RPMI7951 (cell line): ENCODE measurements around the gene LGALS9B. TPM values are rescaled to one million over a fixed set of nuclear protein-coding genes. Genes with fewer than 3 reads are reported as not detected.
"Not testable (repeated sequence)": the region's sequence is repeated elsewhere in the genome, so short reads cannot be mapped to it uniquely, and the experiment has no call there.

ENCODE experiments used
- DNase-seq: peaks from one replicate; pipeline ENCODE4 v3.0.0-alpha.2; 2012; ENCODE audit warnings: low read depth
- total RNA-seq: library from RNA; depleted of rRNA; stranded (reverse); fragments of >200 nt; shearing (Covaris generic); gene quantifications from 2 replicates; pipeline ENCODE4 v1.2.3, GENCODE V29; 2014; rRNA removed

LGALS9B gene
- total RNA-seq, result not detected in 2 replicates

DNA sequence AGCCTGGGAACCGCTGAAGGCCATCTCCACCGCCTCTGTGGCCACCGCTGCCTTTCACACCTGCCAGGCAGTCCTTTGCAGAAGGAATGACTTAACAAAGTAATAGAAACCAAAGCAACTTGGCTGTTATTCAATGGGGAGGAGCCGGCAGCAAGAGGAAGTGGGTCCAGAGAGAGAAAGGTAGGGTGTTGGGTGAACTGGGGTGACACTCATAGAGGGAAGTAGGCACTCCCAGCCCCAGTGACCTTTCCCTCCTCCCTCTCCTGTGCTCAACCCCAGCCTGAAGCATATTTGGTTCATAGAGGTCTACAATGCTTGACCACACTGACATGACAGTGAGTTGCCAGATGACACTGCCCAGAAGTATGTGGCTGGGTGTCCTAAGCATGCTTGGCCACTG is at the start of gene LGALS9B:
TSS of gene LGALS9B (minus strand) at position 93 of the 400 bp plus-strand sequence. CDS start at position 24, 69 bp downstream.
- DNase-seq, result not testable (repeated sequence)

DNA sequence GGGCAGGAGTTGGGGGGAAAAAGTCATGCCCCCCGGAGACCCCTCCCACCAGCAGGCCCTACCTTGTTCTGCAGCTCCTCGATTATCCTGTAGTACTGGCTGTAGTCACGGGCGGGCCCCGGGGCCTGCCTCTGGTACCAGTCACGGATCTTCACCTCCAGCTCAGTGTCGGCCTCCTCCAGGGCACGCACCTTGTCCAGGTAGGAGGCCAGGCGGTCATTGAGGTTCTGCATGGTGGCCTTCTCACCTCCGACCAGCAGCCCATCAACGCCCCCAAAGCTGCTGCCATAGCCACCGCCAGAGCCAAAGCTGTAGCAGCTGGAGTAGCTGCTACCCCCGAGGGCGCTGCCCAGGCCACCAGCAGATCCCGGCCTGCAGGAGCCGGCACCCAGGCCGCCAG is 49.6 kb upstream of the LGALS9B start:
- DNase-seq, result not testable (repeated sequence)

DNA sequence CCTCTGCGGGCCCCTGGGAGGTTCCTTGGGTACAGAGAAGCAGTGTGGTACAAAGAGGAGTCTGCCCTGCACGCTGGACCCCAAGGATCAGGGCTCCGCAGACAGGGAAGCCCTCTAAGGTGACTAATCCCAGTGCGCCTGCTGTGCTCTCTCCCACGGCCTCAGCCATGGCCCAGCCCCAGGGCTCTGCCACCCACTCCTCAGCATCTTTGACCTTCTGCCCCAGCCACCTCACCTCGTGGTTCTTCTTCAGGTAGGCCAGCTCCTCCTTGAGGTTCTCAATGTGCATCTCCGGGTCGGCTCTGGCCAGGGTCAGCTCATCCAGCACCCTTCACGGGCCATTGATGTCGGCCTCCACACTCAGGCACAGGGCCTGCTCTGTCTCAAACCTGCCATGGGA is 47.8 kb upstream of the LGALS9B start:
- not testable (repeated sequence) for DNase-seq

DNA sequence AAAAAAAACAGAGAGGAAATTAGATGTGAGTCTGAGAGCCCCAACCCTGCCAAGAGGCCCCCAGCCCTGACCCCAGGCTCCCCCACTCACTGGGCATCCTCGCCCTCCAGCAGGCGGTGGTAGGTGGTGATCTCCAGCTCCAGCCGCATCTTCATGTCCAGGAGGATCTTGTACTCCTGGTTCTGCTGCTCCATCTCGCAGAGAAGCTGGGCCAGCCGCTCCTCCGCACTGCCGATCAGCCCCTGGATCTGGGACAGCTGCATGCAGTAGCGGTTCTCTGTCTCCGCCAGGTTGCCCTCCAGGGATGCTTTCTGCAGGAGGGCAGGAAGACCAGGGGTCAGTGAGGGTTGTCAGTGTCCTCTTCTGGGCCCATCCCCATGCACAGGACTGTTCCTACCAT is 46.2 kb upstream of the LGALS9B start:
- DNase-seq, result not testable (repeated sequence)

DNA sequence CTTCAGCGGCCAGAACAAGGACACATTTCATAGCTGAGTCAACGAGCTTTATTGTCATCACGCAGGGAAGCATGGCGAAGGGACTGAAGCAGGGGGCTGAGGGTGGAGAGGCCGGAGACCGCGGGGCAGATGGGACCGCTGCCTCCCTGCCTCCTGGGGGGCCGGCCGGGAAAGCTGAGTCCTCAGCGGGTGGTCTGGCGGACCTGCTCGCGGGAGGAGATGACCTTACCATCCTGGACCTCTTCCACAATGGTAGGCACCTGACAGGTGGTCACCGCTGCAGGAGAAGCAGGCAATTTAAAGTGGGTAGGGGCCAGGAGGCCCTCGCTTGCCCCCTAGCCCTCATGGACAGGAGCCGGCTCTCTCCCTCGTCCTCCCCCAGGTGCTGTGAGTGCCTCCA is 45.0 kb upstream of the LGALS9B start:
- DNase-seq, result not testable (repeated sequence)

DNA sequence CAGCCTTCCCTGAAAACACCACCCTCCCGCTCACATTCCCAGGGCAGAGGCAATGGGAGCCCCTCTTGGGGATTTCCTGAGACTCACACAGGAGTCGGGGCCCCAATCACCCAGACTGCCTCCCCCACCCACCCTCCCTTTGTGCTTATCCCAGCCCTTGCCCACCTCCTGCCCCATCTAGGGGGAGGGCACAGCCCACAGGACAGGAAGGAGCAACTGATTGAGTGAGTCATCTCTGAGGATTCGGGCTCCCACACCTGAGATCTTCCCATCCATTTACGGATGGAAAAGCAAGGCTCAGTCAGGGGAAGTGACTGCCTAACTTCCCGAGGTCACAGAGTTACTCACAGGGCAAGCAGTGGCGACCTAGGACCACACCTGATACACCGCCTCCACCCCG is 44.4 kb upstream of the LGALS9B start:
- DNase-seq, result not testable (repeated sequence)

DNA sequence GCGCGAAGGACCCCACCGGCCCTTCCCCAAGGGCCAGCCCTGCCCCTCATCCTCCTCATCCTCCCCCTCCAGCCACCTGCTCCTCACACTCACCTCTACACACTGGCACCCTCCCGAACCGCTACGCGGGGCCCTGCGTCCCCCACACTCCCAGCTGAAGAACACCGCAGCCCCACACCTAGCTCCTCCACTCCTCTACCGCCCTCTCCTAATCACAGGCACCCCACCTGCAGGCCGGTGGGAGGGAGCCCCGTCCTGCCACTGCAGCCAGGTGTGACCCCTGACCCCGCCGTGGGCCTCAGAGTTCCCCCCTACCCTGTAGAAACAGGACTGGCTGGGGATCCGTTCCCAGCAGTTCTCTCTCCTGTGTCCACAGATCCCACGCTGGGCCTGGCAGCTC is 38.0 kb upstream of the LGALS9B start:
- DNase-seq, result not testable (repeated sequence)

DNA sequence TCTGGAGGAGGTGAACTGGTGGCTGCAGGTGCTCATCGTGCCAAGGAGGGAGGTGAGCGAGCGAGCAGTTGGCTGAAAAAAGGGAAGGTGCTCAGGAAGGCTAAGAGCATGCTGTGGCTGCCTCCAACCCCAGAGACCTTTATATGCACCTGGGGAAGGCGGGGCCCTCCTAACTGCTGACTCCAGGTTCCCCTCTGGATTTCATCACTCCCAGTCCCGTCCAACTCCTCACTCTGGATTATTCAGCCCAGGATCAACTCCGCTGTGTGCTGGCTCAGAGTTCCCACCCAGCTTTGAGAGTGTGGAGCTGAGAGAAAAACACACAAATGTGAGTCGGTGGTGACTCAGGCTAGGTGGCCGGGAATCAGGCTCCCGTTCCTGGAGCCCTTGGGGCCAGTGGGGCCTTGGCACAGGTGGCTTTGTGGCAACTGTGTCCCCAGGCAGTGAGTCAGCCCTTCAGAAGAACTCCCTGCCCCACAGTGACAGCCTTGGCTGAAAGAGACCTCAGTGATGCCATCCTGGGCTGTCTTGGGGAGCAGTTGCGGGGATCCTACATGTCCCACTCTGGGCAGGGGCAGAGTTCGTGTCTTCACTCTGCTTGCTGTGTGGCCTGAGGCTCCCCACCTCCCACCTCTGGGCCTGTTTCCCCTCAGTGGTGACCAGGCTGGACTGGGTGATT is 37.2 kb upstream of the LGALS9B start:
- DNase-seq, result not testable (repeated sequence)

DNA sequence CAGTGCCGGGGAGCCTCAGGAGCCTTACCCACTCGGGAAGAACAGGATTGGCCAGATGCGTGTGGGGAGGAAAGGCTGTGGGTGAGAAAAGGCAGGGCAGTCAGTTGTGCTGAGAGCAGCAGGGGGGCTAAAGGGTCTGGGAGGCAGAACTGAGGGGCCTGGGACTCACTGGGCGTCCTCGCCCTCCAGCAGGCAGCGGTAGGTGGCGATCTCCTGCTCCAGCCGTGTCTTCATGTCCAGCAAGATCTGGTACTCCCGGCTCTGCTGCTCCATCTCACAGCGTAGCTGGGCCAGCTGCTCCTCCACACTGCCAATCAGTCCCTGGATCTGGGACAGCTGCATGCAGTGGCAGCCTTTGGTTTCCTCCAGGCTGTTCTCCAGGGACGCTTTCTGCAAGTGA is 34.6 kb upstream of the LGALS9B start:
- not testable (repeated sequence) for DNase-seq

DNA sequence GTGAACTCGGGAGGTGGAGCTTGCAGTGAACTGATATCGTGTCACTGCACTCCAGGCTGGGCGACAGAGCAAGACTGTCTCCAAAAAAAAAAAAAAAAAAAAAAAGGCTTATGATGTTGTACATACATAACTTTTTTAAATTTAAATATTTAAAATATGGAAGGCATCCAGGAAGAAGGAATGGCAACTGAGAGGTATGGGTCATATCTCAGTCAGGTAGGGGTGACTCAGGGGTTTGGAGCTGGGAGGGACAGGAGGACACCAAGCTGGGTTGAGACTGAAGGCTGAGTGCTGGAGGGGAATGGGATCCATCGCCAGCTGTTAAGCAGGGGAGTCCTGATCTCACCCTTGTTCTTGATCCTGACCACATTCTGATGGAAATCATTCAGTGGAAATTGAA is 33.0 kb upstream of the LGALS9B start:
- DNase-seq, result not testable (repeated sequence)

DNA sequence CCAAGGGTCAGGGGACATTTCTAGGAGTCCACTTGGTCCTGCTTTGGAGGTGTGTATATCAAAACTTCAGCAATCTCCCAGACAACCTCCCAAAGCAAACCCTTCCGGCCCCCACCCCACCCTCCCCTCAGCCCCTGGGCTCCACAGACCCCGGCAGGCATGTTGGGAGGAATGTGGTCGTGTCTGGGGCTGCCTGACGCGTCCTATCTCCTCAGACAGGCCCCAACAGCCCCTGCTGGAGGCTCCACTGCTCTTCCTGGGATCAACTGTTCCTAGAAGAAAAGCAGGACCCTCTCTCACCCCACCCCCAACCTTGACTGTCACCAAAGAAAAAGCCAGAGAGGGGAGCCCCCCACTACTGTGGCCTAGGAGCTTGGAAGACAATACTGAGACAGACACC is 28.1 kb upstream of the LGALS9B start:
- DNase-seq, result not testable (repeated sequence)

DNA sequence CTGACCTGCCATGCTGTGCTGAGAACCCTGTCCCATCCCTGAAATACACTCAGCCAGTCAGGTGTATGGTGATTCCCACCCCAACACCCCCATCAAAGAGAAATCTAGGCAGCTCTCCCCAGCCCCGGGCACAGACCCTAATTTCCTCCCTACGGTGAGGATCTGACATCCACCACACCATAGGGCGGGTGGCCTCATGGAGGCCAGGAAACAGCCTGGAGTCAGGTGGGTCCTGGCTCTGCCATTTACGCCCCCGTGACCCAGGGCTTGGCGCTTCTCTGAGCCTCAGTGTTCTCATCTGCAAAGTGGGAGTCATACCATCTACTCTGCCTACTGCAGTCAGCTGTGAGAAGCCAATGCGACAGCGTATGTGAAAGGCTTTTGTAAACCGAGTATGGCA is 27.4 kb upstream of the LGALS9B start:
- not testable (repeated sequence) for DNase-seq

DNA sequence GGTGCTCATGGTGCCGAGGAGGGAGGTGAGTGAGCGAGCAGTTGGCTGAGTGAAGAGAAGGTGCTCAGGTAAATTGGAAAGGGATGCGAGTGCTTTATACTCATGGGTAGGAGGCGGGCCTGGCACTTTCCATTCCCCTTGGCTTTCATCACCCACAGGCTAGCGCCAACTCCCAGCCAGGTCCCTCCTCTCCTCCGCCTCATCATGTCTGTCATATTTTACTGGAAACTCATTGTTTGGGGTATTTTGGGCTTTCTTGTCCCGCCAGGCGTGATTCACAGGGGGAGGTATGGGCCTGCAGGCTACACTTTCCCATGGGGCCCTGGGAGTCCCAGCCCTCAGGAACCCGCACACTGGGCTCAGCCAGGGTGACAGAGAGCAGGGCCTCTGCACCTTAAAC is 26.8 kb upstream of the LGALS9B start:
- DNase-seq, result not testable (repeated sequence)

DNA sequence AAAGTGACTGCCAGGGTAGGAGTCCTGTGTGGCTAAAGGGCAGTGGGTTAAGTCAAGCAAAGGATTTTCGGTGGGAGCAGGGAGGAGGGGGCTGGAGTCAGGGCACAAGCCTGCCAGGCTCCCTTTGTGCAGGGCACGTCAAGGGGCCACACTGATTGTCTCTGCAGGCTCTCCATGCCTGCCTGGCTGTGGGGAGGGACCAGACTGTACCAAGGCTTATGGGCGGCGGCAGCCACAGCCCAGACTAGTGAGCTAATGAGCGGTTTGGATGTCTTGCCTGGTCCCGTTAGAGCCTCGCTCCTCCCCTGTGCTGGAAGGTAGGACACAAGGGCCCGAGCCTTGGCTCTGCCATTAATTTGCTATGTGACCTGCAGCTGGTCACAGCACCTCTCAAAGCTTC is 25.6 kb upstream of the LGALS9B start:
- DNase-seq, result not testable (repeated sequence)

DNA sequence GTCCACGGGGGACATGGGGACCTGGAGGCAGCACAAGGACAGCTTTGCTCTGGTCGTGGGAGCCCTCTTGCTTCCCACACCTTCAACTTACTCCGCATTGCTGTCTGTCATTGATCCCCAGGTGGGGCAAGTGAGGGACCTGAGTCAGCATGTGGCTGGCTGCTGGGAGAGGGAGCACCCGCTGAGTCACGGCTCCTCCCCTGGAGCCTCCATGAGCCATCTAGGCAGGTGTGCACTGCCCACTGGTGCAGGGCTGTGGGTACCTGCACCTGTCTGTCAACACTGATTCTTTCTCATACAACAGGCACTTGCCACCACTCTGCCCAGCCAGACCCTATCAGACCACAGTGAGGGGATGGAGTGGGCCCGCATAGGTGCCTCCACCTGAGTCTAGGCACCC is 24.8 kb upstream of the LGALS9B start:
- not testable (repeated sequence) for DNase-seq

DNA sequence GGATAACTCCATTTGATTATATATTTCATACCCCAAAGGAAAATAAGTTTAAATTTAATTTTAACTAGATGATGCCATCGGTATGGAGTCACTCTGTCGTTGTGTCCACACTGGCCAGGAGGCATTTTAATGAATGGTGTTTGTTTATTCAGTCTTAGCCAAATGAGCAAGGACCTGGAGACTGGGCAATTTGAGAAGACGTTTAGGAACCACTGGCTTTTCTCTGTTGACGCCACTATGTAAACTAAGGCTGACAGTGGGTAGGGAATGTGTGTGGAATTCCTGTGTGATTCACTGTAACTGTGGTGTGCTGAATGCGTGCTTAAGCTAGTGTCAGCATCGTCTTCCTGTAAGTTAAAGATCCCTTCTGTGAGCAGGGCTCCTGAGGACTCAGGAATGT is 17.6 kb upstream of the LGALS9B start:
- DNase-seq, result peak; percentile 14

DNA sequence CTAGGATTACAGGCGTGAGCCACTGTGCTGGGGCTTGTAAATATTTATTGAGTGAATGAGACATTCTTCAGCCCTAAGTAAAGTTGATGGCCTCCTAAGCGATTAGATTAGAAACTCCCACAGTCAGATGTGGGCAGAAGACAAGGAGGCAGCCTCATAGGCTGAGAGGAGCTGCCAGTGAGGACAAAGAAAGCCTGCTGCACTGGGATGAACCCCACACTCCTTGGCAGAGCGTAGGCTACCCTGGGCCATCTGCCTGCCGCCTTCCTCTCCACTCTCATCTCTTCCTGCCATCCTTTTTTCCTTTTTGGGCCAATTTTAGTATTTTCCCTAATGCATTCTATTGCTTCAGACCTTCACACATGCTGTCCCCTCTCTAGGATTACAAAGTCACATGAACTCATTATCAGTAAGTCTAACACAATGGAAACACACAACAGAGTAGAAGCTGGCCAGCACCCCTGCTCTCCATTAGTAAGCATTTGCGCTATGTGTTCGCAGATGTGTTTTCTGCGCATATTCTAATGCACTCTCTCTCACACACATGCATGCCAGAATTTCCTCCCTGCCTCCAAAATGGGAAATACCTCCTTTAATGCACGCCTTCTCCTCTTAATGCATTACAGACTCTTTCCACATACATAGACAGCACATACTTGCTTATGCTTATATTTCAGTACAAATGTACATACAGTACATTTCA is 12.7 kb upstream of the LGALS9B start:
- DNase-seq, result not testable (repeated sequence)

DNA sequence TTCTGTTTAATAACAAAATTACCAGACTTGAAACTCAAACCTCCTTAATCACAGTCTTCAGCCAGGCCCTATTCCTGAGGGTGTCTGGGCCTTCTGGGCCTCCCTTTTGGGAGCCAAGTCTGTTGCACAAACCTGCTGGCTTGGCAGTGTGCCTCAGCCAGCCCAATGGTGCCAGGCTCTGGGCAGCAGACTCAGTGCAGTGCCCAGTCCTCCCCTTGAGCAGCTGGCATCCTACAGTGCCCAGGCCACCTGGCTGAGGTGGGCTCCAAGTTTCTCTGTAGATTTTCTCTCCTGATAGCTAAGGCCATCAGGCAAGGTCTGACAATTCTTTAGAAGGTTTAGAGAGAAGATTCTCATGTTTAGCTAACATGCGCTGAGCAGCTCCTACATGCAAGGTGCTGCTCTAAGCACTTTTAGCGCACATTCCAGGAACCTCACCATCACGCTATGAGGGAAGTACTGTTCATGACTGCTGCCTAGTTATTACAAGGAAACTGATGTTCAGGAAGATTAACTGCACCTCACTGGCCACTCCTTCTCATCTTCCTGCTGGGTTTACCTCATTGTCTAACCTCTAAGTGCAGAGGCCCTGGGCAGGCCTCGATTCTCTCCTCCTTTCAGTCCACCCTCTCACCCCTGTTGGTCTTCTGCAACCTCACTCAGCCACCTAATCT is 10.2 kb upstream of the LGALS9B start:
- DNase-seq, result not testable (repeated sequence)

DNA sequence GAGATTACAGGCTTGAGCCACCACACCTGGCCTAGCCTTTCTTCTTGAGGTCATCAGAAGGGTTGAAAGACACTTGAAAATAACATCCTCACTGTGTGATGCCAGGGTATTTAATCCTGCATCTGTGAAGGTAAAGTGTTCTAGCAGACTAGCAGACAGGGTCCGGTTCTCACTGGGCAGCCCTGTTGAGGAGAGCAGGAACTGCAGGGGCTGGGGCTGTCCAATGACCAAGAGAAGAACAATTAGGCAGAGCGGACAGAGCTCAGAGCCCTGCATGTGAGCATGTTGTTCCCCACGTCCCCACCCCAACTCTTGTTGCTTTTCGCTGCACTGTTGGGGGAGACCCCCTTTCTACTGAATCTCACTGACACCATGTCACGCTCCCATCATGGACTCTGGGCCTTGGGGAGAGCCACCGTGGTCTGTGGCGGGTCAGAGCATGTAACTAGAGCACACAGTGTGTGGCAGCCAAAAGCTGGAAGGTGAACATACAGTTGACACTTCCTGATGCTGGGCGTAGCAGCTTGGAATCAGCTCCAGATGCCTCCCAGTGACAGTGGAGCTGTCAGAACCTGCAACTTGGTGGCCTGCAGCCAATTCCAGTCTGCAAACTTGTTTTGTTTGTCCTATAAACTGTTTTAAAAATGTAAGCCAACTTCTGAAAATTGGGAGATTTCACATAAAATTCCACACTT is 7.9 kb upstream of the LGALS9B start:
- DNase-seq, result not testable (repeated sequence)

DNA sequence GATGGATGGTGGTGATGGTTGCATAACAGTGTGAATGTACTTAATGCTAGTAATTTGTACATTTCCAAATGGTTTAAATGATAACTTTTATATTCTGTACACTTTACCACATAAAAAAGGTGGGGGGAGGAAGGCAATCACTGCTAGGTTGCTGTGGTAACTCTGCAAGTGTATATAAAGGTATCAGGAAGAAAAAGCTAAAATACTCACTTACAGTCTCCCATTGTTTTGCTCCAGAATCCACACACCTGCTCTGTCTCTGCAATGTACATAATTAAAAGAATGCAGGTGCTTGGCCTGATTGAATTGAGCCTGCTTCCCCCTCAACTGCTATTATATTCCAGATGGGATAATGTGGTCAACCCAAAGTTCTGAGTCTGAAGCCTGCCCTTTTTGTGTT is 6.7 kb upstream of the LGALS9B start:
- not testable (repeated sequence) for DNase-seq

DNA sequence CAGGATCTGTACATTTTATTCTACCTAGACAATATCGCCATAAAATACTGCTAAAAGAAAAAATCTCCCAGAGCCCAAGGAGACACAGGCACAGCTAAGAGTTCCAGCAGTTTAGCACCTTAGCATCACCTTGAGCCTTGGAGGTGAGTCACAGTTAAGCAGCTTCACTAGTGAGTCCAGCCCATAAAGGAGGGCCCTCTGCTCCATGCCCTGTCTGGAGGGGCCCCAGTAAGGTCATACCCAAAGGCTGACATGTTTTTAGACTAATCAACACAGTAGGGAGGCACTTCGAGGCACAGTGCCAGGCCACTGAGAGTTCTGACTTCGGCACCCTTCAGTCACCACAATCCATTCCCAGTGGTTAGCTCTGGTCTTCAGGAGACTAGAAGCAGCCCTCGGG is 2.6 kb upstream of the LGALS9B start:
- DNase-seq, result not testable (repeated sequence)

DNA sequence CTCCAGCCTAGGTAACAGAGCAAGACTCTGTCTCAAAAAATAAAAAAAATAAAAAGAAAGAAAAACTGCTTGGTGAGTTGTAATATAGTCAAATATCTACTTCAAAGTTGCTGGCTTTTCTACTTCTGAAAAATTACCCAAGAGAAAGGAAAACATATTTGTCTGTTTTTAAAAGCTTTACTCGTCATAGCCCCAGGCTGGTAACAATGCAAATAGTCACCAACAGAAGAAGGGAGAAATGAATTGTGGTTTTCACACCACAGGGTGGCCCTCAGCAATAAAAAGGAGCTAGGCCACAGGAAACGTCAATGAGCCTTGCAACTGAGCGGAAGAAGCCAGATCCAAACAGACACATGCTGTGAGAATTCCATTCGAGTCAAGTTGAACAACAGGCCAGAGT is 1.8 kb upstream of the LGALS9B start:
- DNase-seq, result not testable (repeated sequence)
